Subcutaneous abdominal adipose tissue (tissue), 5 donors: ENCODE data around the gene SLC26A2.

ENCODE experiments used
- H3K27ac ChIP-seq: one replicate; pipeline ENCODE4 v1.7.0; 2013; ENCODE audit warnings: low read depth, mild to moderate bottlenecking, inconsistent platforms, low read length, moderate library complexity
- H3K27me3 ChIP-seq, 5 donors: one replicate each; pipeline ENCODE4 v1.7.0; 2013; ENCODE audit warnings: low read length in 5 of 5, inconsistent platforms in 1 of 5; ENCODE audit not compliant: control insufficient read depth in 5 of 5, insufficient read depth in 4 of 5
- H3K36me3 ChIP-seq, 5 donors: one replicate each; pipeline ENCODE4 v1.7.0; 2013; ENCODE audit warnings: low read length in 5 of 5; ENCODE audit not compliant: control insufficient read depth in 5 of 5, insufficient read depth in 5 of 5
- H3K4me1 ChIP-seq, 5 donors: one replicate each; pipeline ENCODE4 v1.7.0; 2013; ENCODE audit warnings: low read length in 5 of 5, mild to moderate bottlenecking in 3 of 5, moderate library complexity in 1 of 5; ENCODE audit not compliant: control insufficient read depth in 5 of 5, insufficient read depth in 5 of 5
- H3K4me3 ChIP-seq, 5 donors: one replicate each; pipeline ENCODE4 v1.7.0; 2013; ENCODE audit warnings: low read length in 5 of 5, low read depth in 1 of 5
- H3K9ac ChIP-seq, 5 donors: one replicate each; pipeline ENCODE4 v1.7.0; 2013; ENCODE audit warnings: low read length in 5 of 5, mild to moderate bottlenecking in 4 of 5, moderate library complexity in 3 of 5
- H3K9me3 ChIP-seq, 5 donors: one replicate each; pipeline ENCODE4 v1.7.0; 2013; ENCODE audit warnings: low read length in 5 of 5; ENCODE audit not compliant: control insufficient read depth in 5 of 5
- donor health status: healthy.
- donor health status: healthy.
- donor health status: healthy.
- donor health status: healthy.
- donor health status: healthy.

SLC26A2 gene

GRCh38 chr5:150033334-150033733 is 72.8 kb downstream of the SLC26A2 start:
- Histone ChIP-seq H3K27me3 (no peaks in the 10 kb centered on the region), H3K36me3 (peaks cover 58 to 96% (median 84%) of the 10 kb centered on the region in 5 donors), H3K9me3 (no peaks in the 10 kb centered on the region), H3K9ac (no peak overlapping the region), H3K4me3 (no peak overlapping the region), H3K4me1 (no peaks in the 10 kb centered on the region), H3K27ac (no peak overlapping the region)

DNA sequence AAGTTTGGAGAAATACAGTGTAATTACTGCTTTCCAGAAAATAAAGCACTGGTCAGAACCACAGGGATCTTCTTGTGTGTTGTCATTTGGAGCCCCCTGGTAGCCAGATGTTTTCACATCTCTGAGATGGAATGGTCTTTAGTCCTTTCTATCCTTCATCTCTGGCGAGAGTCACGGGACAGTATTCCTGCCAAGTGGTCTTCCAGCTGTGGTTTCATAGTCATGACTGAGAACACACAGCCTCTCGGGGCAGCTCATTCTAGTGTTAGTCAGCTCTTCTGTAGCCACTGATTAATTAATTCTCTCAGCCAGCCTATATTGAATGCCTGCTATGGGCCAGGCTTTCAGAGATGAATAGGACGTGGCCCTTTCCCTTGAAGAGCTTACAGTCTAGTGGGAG is 74.1 kb downstream of the SLC26A2 start:
- Histone ChIP-seq H3K9ac (no peak overlapping the region), H3K27me3 (no peaks in the 10 kb centered on the region), H3K27ac (no peak overlapping the region), H3K4me3 (no peak overlapping the region), H3K4me1 (no peaks in the 10 kb centered on the region), H3K36me3 (peaks cover 61 to 95% (median 89%) of the 10 kb centered on the region in 5 donors), H3K9me3 (no peaks in the 10 kb centered on the region)

DNA sequence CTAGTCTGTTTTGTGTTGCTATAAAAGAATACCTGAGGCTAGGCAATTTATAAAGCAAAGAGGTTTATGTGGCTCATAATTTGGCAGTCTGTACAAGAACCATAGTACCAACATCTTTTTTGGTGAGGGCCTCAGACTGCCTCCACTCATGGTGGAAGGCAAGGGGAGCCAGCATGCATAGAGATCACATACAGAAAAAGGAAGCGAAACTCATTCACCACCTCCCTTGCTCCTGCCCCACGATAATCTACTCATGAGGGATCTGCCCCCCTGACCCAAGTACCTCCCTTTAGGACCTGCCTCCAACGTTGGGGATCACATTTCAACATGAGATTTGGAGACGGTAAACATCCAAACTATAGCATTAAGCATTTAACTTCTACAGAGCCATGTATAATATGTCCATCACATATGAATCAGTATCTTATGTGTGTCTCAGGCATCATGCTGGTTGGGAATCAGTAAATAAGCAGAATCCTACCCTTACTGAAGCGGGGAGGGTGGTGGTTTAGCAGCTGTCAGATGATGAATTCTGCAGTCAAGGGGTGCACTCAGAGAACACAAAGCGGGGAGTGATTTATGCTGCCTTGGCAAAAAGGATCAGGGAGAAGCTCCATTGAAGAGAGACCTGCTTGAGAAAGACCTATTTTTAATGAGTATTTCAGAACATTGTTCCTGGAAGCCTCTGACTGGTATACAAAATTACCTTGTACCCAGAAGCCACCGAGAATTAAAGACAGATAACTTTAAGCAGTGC is 74.8 kb downstream of the SLC26A2 start:
- Histone ChIP-seq H3K9ac (no peak overlapping the region), H3K27ac (no peak overlapping the region), H3K27me3 (no peaks in the 10 kb centered on the region), H3K4me3 (no peak overlapping the region), H3K36me3 (peaks cover 64 to 95% (median 89%) of the 10 kb centered on the region in 5 donors), H3K9me3 (no peaks in the 10 kb centered on the region), H3K4me1 (no peaks in the 10 kb centered on the region)

DNA sequence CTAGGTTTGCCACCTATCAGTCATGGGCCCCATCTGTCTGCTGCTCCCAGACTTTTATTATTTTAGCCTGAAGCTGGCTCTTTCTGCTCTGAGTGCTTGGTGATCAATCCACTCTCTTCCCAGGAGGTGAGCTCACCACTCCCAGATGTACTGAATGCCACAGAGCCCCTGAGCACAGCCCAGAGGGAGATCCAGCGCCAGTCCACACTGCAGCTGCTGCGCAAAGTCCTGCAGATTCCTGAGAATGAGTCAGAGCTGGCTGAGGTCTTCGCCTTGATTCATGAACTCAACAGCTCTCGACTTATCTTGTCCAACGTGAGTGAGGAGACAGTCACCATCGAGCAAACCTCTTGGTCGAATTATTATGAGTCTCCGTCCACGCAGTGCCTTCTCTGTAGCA is 76.0 kb downstream of the SLC26A2 start:
- Histone ChIP-seq H3K27ac (no peak overlapping the region), H3K4me3 (no peak overlapping the region), H3K9ac (no peak overlapping the region), H3K4me1 (no peaks in the 10 kb centered on the region), H3K27me3 (no peaks in the 10 kb centered on the region), H3K9me3 (no peaks in the 10 kb centered on the region), H3K36me3 (peaks cover 67 to 95% (median 89%) of the 10 kb centered on the region in 5 donors)
